Spinal cord (tissue), 10 donors: ENCODE data around the gene SLC26A8. TPM values are rescaled to one million over a fixed set of nuclear protein-coding genes. Genes with fewer than 3 reads are reported as not detected.

Source experiments
- DNase-seq, 6 donors: peaks; one replicate each; pipeline versions ENCODE4 v3.0.0 to v3.0.0-alpha.2; 2013 to 2015; ENCODE audit warnings: low spot score in 6 of 6, low read depth in 4 of 6
- H3K27ac ChIP-seq: one replicate; pipeline ENCODE4 v1.5.1; 2013; ENCODE audit warnings: low read depth, low read length, control low read depth
- H3K27me3 ChIP-seq: one replicate; pipeline ENCODE4 v1.6.1; 2013; ENCODE audit warnings: low read length; ENCODE audit not compliant: control insufficient read depth, insufficient read depth
- H3K36me3 ChIP-seq: one replicate; pipeline ENCODE4 v1.6.1; 2013; ENCODE audit warnings: low read length; ENCODE audit not compliant: control insufficient read depth, insufficient read depth
- H3K4me1 ChIP-seq: one replicate; pipeline ENCODE4 v1.6.1; 2013; ENCODE audit warnings: low read length; ENCODE audit not compliant: control insufficient read depth, insufficient read depth
- H3K4me3 ChIP-seq: one replicate; pipeline ENCODE4 v1.5.1; 2013; ENCODE audit warnings: low read depth, low read length, control low read depth
- H3K9me3 ChIP-seq: one replicate; pipeline ENCODE4 v1.6.1; 2013; ENCODE audit warnings: low read length; ENCODE audit not compliant: control insufficient read depth, insufficient read depth
- WGBS: methylation state at CpG from one replicate; pipeline ENCODE4 v1.1.5; 2013; ENCODE audit warnings: missing lambda C conversion rate; ENCODE audit not compliant: insufficient coverage; 5-methylcytosine and 5-hydroxymethylcytosine counted together
- polyA plus RNA-seq, 2 donors: library from polyadenylated mRNA; unstranded; fragments of 120-200 nt; gene quantifications; one replicate each; pipeline ENCODE4 v1.2.1, GENCODE V29; 2013; ENCODE audit not compliant: insufficient read length in 2 of 2
- total RNA-seq, 2 donors: library from RNA; depleted of rRNA in 1 of 2; stranded (reverse); fragments of 120-200 nt in 1 of 2; fragments of >200 nt in 1 of 2; gene quantifications; one replicate each; pipeline versions ENCODE4 v1.2.3 to v1.2.4, GENCODE V29; 2013 to 2014
- donor health status: healthy.

SLC26A8 gene
- total and polyA plus RNA-seq, 4 donors, result 0.77 to 5.7 (median 4.9) TPM

- Histone ChIP-seq H3K4me3 (no peak overlapping the region), H3K9me3 (no peaks in the 10 kb centered on the region), H3K27me3 (no peaks in the 10 kb centered on the region), H3K36me3 (peaks cover 2% of the 10 kb centered on the region), H3K27ac (no peak overlapping the region), H3K4me1 (no peaks in the 10 kb centered on the region)
- WGBS, result no CpG with 5 or more reads among the region's 2 CpGs
- no peak for DNase-seq
These were observed 42.4 kb upstream of the SLC26A8 start for GRCh38 chr6:36066817-36067216.

GRCh38 chr6:36065916-36066315 lies 41.5 kb upstream of the SLC26A8 start:
- H3K27ac ChIP-seq, result no peak overlapping the region
- no peaks in the 10 kb centered on the region for H3K4me1 ChIP-seq
- no peak overlapping the region for H3K4me3 ChIP-seq
- DNase-seq, result no peak
- no peaks in the 10 kb centered on the region for H3K9me3 ChIP-seq
- H3K36me3 ChIP-seq, result peaks cover 2% of the 10 kb centered on the region
- H3K27me3 ChIP-seq, result no peaks in the 10 kb centered on the region

- no peaks in the 10 kb centered on the region for H3K4me1 ChIP-seq
- H3K27ac ChIP-seq, result no peak overlapping the region
- no peaks in the 10 kb centered on the region for H3K9me3 ChIP-seq
- no peak for DNase-seq
- H3K4me3 ChIP-seq, result no peak overlapping the region
- no peaks in the 10 kb centered on the region for H3K27me3 ChIP-seq
- H3K36me3 ChIP-seq, result peaks cover 2% of the 10 kb centered on the region
- WGBS, result 97% methylated on average over 2 of the region's 3 CpGs
These were observed 40.4 kb upstream of the SLC26A8 start for GRCh38 chr6:36064770-36065396.

GRCh38 chr6:36063318-36064060 lies 39.0 kb upstream of the SLC26A8 start:
- Histone ChIP-seq H3K36me3 (peaks cover 2% of the 10 kb centered on the region), H3K4me3 (no peak overlapping the region), H3K4me1 (no peaks in the 10 kb centered on the region), H3K27me3 (no peaks in the 10 kb centered on the region), H3K27ac (no peak overlapping the region), H3K9me3 (no peaks in the 10 kb centered on the region)
- DNase-seq, result no peak
- 100% methylated on average over 2 of the region's 4 CpGs for WGBS

GRCh38 chr6:36062247-36062646 lies 37.8 kb upstream of the SLC26A8 start:
- Histone ChIP-seq H3K27ac (no peak overlapping the region), H3K36me3 (peaks cover 2% of the 10 kb centered on the region), H3K4me1 (no peaks in the 10 kb centered on the region), H3K27me3 (no peaks in the 10 kb centered on the region), H3K9me3 (no peaks in the 10 kb centered on the region), H3K4me3 (no peak overlapping the region)
- no peak for DNase-seq
- WGBS, result no CpG with 5 or more reads among the region's 2 CpGs

GRCh38 chr6:36061236-36061635 lies 36.8 kb upstream of the SLC26A8 start:
- no peak overlapping the region for H3K27ac ChIP-seq
- H3K36me3 ChIP-seq, result peaks cover 2% of the 10 kb centered on the region
- no peaks in the 10 kb centered on the region for H3K4me1 ChIP-seq
- H3K9me3 ChIP-seq, result no peaks in the 10 kb centered on the region
- H3K27me3 ChIP-seq, result no peaks in the 10 kb centered on the region
- H3K4me3 ChIP-seq, result no peak overlapping the region
- DNase-seq, result no peak
- WGBS, result 40% methylated on average over 1 of the region's 2 CpGs

- H3K4me1 ChIP-seq, result no peaks in the 10 kb centered on the region
- no peaks in the 10 kb centered on the region for H3K36me3 ChIP-seq
- no peaks in the 10 kb centered on the region for H3K9me3 ChIP-seq
- H3K27me3 ChIP-seq, result no peaks in the 10 kb centered on the region
- H3K4me3 ChIP-seq, result no peak overlapping the region
- DNase-seq, result no peak
- no peak overlapping the region for H3K27ac ChIP-seq
- WGBS, result no CpG with 5 or more reads among the region's 1 CpG
These were observed 31.7 kb upstream of the SLC26A8 start for GRCh38 chr6:36056178-36056577.

- Histone ChIP-seq H3K4me1 (no peaks in the 10 kb centered on the region), H3K36me3 (no peaks in the 10 kb centered on the region), H3K27me3 (no peaks in the 10 kb centered on the region), H3K9me3 (no peaks in the 10 kb centered on the region), H3K27ac (no peak overlapping the region), H3K4me3 (no peak overlapping the region)
- WGBS, result 63% methylated on average over 1 of the region's 2 CpGs
- DNase-seq, result no peak
These were observed 30.5 kb upstream of the SLC26A8 start for GRCh38 chr6:36054956-36055355.

- no peak overlapping the region for H3K27ac ChIP-seq
- H3K9me3 ChIP-seq, result no peaks in the 10 kb centered on the region
- no peak overlapping the region for H3K4me3 ChIP-seq
- no peaks in the 10 kb centered on the region for H3K4me1 ChIP-seq
- no peaks in the 10 kb centered on the region for H3K36me3 ChIP-seq
- no peaks in the 10 kb centered on the region for H3K27me3 ChIP-seq
- DNase-seq, result no peak
- WGBS, result no CpG with 5 or more reads among the region's 2 CpGs
These were observed 30.0 kb upstream of the SLC26A8 start for GRCh38 chr6:36054415-36054814.

- 88% methylated on average over 1 of the region's 2 CpGs for WGBS
- H3K27me3 ChIP-seq, result no peaks in the 10 kb centered on the region
- H3K9me3 ChIP-seq, result no peaks in the 10 kb centered on the region
- H3K27ac ChIP-seq, result no peak overlapping the region
- H3K36me3 ChIP-seq, result no peaks in the 10 kb centered on the region
- DNase-seq, result peak in 1 of 6 donors; percentile 5
- no peaks in the 10 kb centered on the region for H3K4me1 ChIP-seq
- no peak overlapping the region for H3K4me3 ChIP-seq
These were observed 29.4 kb upstream of the SLC26A8 start for GRCh38 chr6:36053878-36054277.
